Esophagus squamous epithelium (tissue), 5 donors: ENCODE results near the gene FHIP1B. TPM values are rescaled to one million over a fixed set of nuclear protein-coding genes. Genes with fewer than 3 reads are reported as not detected.

Experiments used
- DNase-seq: peaks from one replicate; lab custom pipeline; 2025; lab: John Stamatoyannopoulos, UW
- H3K27ac ChIP-seq, 4 donors: fragments of 200-600 bp; sonication (generic); one replicate each; pipeline ENCODE4 v1.5.1; 2016 to 2019; ENCODE audit warnings: mild to moderate bottlenecking in 1 of 4
- H3K27me3 ChIP-seq, 4 donors: fragments of 200-600 bp; sonication (generic); 1 replicate in 3 of 4; 2 replicates in 1 of 4; pipeline versions ENCODE4 v1.5.1 to v1.6.0; 2017 to 2021; ENCODE audit warnings: antibody characterized with exemption in 1 of 4
- H3K36me3 ChIP-seq, 3 donors: fragments of 200-600 bp; sonication (generic); one replicate each; pipeline ENCODE4 v1.5.1; 2016 to 2019
- H3K4me1 ChIP-seq, 3 donors: fragments of 200-600 bp; sonication (generic); one replicate each; pipeline ENCODE4 v1.5.1; 2017 to 2019
- H3K4me3 ChIP-seq, 4 donors: fragments of 200-600 bp; sonication (generic); 1 replicate in 3 of 4; 2 replicates in 1 of 4; pipeline ENCODE4 v1.5.1; 2016 to 2019; ENCODE audit warnings: mild to moderate bottlenecking in 2 of 4, moderate library complexity in 1 of 4
- H3K9me3 ChIP-seq, 3 donors: fragments of 200-600 bp; sonication (generic); one replicate each; pipeline ENCODE4 v1.5.1; 2016 to 2019
- POLR2A ChIP-seq, 4 donors: fragments of 450-650 bp; IDR thresholded peaks; one replicate each; pipeline ENCODE4 v1.6.1; 2017; ENCODE audit warnings: antibody characterized with exemption in 4 of 4, mild to moderate bottlenecking in 4 of 4, moderate library complexity in 3 of 4
- WGBS, 2 donors: methylation state at CpG; one replicate each; pipeline ENCODE4 v1.1.5; 2018; 5-methylcytosine and 5-hydroxymethylcytosine counted together
- intact Hi-C: fragments of 100-400 bp; cut with DNase I; formaldehyde crosslinking; loops from one replicate; pipeline ENCODE4 v1.15.0; 2022
- total RNA-seq, 4 donors: library from RNA; depleted of rRNA; stranded (reverse); fragments of >200 nt; gene quantifications; one replicate each; pipeline ENCODE4 v1.1.0, GENCODE V29; 2016
- TF ChIP-seq, protein P1 (sequence below), 6 experiments: fragments of 450-650 bp in 4 of 6; fragments of 200-600 bp in 2 of 6; sonication (generic) in 2 of 6; IDR thresholded peaks; one replicate each; pipeline ENCODE4 v1.5.1; 2016 to 2019; ENCODE audit warnings: antibody characterized with exemption in 6 of 6, mild to moderate bottlenecking in 4 of 6, moderate library complexity in 4 of 6
- donor health status: DM: yes; HTN: yes; CAD: no.

The FHIP1B gene
- total RNA-seq, 4 donors from 2014 or later = 8.3 to 33.5 (median 23.1) TPM

DNA sequence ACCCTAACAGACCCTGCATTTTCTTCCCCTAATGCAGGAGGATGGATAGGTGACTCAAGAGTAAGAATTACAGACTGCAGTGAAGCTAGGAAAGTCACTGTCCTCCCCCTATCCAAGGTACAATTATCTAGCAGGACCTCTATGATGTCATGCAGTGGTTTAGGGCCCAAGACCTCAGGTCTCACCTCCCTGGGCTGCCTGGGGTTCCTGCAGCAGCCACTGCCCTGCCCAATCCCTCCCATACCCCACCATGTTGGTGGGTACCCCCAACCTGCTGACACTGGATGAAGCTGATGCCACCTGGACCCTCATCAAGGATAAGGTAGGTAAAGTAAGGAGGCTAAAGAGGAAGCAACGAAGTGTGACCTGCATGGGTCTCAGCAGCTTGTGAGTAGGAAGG lies 29.1 kb downstream of the FHIP1B start, which contains the start of gene C11orf42:
C11orf42 (plus strand) TSS at position 192 of the 400 bp plus-strand sequence; CDS start at position 251, 59 bp downstream.
- H3K4me3 ChIP-seq = no peak within 1 kb of the TSS
- TF ChIP-seq POLR2A (IDR thresholded peaks at IDR 0.05) = no peak
- H3K9me3 ChIP-seq = no peaks in the 10 kb centered on the region
- peaks cover 0 to 64% (median 8%) of the 10 kb centered on the region in 3 donors for H3K36me3 ChIP-seq
- 80 to 89% methylated on average over 1 of the region's 1 CpG for whole genome bisulfite sequencing, 2 donors
- DNase-seq = no peak
- no peak within 1 kb of the TSS for H3K27ac ChIP-seq
- no peaks in the 10 kb centered on the region for H3K4me1 ChIP-seq
- no peaks in the 10 kb centered on the region for H3K27me3 ChIP-seq
- intact Hi-C loops = no loop called here

DNA sequence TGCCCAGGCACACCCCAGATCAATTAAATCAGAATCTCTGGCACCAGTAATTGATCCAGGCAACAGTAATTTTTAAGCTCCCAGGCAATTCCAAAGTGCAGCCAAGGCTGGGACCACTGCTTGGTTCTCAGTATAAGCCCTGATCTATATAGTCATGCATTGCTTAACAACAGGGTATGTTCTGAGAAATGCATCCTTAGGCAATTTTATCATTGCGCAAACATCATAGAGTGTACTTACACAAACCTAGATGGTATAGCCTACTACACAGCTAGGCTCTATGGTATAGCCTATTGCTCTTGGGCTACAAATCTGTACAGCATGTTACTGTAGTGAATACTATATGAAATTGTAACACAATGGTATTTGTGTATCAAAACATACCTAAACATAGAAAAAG lies 29.7 kb downstream of the FHIP1B start:
- DNase-seq = no peak
- no peak overlapping the region for H3K4me3 ChIP-seq
- intact Hi-C loops = no loop called here
- no peak overlapping the region for H3K27ac ChIP-seq
- no peaks in the 10 kb centered on the region for H3K27me3 ChIP-seq
- no peaks in the 10 kb centered on the region for H3K9me3 ChIP-seq
- TF ChIP-seq POLR2A (IDR thresholded peaks at IDR 0.05) = no peak
- TF ChIP-seq, protein P1, sequence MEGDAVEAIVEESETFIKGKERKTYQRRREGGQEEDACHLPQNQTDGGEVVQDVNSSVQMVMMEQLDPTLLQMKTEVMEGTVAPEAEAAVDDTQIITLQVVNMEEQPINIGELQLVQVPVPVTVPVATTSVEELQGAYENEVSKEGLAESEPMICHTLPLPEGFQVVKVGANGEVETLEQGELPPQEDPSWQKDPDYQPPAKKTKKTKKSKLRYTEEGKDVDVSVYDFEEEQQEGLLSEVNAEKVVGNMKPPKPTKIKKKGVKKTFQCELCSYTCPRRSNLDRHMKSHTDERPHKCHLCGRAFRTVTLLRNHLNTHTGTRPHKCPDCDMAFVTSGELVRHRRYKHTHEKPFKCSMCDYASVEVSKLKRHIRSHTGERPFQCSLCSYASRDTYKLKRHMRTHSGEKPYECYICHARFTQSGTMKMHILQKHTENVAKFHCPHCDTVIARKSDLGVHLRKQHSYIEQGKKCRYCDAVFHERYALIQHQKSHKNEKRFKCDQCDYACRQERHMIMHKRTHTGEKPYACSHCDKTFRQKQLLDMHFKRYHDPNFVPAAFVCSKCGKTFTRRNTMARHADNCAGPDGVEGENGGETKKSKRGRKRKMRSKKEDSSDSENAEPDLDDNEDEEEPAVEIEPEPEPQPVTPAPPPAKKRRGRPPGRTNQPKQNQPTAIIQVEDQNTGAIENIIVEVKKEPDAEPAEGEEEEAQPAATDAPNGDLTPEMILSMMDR (IDR thresholded peaks at IDR 0.05) = no peak
- H3K36me3 ChIP-seq = peaks cover 0 to 57% (median 2%) of the 10 kb centered on the region in 3 donors
- no peaks in the 10 kb centered on the region for H3K4me1 ChIP-seq
- WGBS, 2 donors = 90 to 93% methylated on average over 1 of the region's 1 CpG

DNA sequence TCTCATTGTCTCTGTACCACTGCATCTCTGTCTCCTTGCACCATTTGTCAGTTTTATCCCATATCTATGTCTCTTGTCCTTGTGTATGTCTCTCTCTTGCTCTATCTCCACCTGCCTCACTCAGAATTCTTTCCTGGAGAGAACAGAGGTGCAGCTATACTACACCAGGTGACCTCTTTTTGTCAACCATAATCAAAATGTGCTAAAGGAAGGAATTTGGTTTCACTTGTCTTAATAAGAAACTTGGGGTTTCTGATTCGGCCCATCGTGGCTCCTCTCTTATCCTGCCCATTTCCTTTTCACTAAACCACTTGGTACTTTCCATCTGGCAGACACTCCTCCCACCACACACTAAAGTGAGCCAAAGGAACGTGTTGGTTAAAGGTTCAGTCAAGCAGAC lies 31.1 kb downstream of the FHIP1B start:
- intact Hi-C loops = no loop called here
- Histone ChIP-seq H3K4me3 (no peak overlapping the region), H3K27ac (no peak overlapping the region), H3K4me1 (no peaks in the 10 kb centered on the region), H3K9me3 (no peaks in the 10 kb centered on the region), H3K36me3 (peaks cover 0 to 44% (median 0%) of the 10 kb centered on the region in 3 donors), H3K27me3 (no peaks in the 10 kb centered on the region)
- DNase-seq = no peak
- TF ChIP-seq POLR2A (IDR thresholded peaks at IDR 0.05) = no peak
- TF ChIP-seq, protein P1 (IDR thresholded peaks at IDR 0.05) = no peak
- 43 to 47% methylated on average over 3 of the region's 3 CpGs for WGBS, 2 donors

DNA sequence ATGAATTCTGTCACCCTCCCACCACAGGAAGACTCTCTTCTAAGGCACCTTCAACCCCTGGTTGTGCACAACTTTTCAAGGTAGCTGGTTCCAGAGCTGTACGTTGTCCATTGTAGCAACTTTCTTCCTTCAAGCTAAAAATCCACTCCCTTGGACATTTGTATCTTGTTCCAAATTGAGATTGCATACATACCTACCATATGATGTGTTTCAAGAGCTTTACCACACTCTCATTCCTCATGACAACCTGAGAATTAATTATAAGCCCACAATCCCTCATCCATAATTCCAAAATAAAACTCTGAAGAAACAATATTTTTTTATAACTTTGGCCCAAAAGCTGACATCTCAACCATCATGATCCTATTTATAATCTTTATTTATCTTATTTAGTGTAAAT lies 32.4 kb downstream of the FHIP1B start:
- H3K4me1 ChIP-seq = no peaks in the 10 kb centered on the region
- no peaks in the 10 kb centered on the region for H3K9me3 ChIP-seq
- no peak overlapping the region for H3K4me3 ChIP-seq
- H3K27me3 ChIP-seq = no peaks in the 10 kb centered on the region
- H3K36me3 ChIP-seq = peaks cover 0 to 31% (median 0%) of the 10 kb centered on the region in 3 donors
- TF ChIP-seq, protein P1 (IDR thresholded peaks at IDR 0.05) = no peak
- no peak for TF ChIP-seq POLR2A (IDR thresholded peaks at IDR 0.05)
- intact Hi-C loops = no loop called here
- no peak for DNase-seq
- H3K27ac ChIP-seq = no peak overlapping the region
- WGBS, 2 donors = 71 to 91% methylated on average over 1 of the region's 1 CpG

DNA sequence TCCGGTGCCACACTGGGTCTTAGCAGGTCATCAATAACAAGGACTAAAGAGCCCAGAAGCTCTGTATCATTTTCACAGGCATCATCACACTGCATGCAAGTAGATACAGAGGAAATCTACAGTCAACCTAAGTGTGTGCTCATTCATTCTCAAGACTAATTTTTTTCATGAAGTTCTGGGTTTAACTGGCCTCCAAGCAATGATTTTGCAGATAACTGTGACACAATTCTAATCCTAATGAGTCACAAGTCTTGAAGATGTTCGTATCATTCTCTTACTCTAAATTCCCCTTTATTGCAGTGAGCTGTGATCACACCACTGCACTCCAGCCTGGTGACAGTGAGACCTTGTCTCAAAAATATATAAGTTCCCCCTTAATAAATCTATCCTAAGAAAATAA lies 33.0 kb downstream of the FHIP1B start:
- Histone ChIP-seq H3K36me3 (peaks cover 0 to 25% (median 0%) of the 10 kb centered on the region in 3 donors), H3K4me3 (no peak overlapping the region), H3K27me3 (no peaks in the 10 kb centered on the region), H3K9me3 (no peaks in the 10 kb centered on the region), H3K27ac (no peak overlapping the region), H3K4me1 (no peaks in the 10 kb centered on the region)
- TF ChIP-seq, protein P1 (IDR thresholded peaks at IDR 0.05) = no peak
- no peak for TF ChIP-seq POLR2A (IDR thresholded peaks at IDR 0.05)
- WGBS, 2 donors = 45 to 55% methylated on average over 2 of the region's 2 CpGs
- no peak for DNase-seq
- intact Hi-C loops = no loop called here

DNA sequence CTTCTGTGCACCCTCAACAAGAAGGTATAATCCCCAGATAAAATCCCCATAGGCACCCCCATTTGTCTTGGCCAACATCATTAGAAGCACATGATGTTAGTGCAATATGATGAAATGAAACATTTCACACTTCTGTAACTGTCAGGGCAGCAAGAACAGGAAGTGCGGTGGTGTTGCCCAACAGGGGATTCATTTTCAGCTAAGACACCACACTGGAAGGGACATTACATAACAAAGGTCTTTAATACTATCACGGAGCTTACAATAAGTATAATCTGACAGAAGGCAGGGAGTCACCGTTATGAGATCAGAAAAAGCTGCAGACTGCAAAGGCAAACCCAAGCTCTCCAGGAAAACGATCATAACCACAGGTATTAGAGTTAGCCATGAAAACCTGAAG lies 33.5 kb downstream of the FHIP1B start:
- no peak for TF ChIP-seq POLR2A (IDR thresholded peaks at IDR 0.05)
- TF ChIP-seq, protein P1 (IDR thresholded peaks at IDR 0.05) = no peak
- no peaks in the 10 kb centered on the region for H3K4me1 ChIP-seq
- H3K27ac ChIP-seq = no peak overlapping the region
- H3K27me3 ChIP-seq = no peaks in the 10 kb centered on the region
- 54 to 62% methylated on average over 4 of the region's 4 CpGs for WGBS, 2 donors
- peaks cover 0 to 21% (median 0%) of the 10 kb centered on the region in 3 donors for H3K36me3 ChIP-seq
- intact Hi-C loops = no loop called here
- H3K4me3 ChIP-seq = no peak overlapping the region
- H3K9me3 ChIP-seq = no peaks in the 10 kb centered on the region
- no peak for DNase-seq
